ENCODE data around the gene GLT8D1.

Gene GLT8D1

DNA sequence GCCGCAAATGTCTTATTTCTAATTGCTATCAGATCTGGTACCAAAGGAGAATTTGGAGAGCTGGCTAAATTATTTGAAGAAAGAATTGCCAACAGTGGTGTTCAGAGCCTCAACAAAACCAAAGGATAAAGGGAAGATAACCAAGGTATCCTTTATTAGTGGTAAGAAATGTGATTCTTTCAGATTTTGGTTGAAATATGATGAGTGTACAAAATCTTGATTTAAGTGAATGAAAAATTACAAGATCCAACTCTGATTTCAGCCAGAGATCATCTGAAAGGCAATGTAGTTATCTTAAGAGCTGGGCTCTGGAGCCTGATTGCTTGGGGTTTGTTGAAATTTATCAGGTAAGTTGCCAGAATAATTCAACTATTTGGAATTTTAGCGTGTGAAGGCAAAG, 15.0 kb downstream of the GLT8D1 start:
- Histone ChIP-seq H3K9me3 (ENCODE audit: insufficient read depth, low read length) (no peaks in the 10 kb centered on the region), H2AFZ (ENCODE audit: low read depth, low read length) (no peak overlapping the region), H3K27me3 (ENCODE audit: low read depth, low read length) (no peaks in the 10 kb centered on the region), H3K4me2 (ENCODE audit: low read length) (no peak overlapping the region), H3K27ac (ENCODE audit: low read length) (no peak overlapping the region), H4K20me1 (ENCODE audit: insufficient read depth, low read length) (peaks cover 34% of the 10 kb centered on the region), H3K4me3 (ENCODE audit: low read length) (no peak overlapping the region), H3K4me1 (ENCODE audit: low read length) (peaks cover 41% of the 10 kb centered on the region), H3K9ac (ENCODE audit: low read length) (no peak overlapping the region), H3K36me3 (replicated peaks; ENCODE audit: low read depth, low read length) (peaks cover 87% of the 10 kb centered on the region), H3K79me2 (ENCODE audit: low read length) (peaks cover 71% of the 10 kb centered on the region)
- no peak for TF ChIP-seq EZH2phosphoT487 (IDR thresholded peaks at IDR 0.05; ENCODE audit: low read depth)
- TF ChIP-seq, protein P1, sequence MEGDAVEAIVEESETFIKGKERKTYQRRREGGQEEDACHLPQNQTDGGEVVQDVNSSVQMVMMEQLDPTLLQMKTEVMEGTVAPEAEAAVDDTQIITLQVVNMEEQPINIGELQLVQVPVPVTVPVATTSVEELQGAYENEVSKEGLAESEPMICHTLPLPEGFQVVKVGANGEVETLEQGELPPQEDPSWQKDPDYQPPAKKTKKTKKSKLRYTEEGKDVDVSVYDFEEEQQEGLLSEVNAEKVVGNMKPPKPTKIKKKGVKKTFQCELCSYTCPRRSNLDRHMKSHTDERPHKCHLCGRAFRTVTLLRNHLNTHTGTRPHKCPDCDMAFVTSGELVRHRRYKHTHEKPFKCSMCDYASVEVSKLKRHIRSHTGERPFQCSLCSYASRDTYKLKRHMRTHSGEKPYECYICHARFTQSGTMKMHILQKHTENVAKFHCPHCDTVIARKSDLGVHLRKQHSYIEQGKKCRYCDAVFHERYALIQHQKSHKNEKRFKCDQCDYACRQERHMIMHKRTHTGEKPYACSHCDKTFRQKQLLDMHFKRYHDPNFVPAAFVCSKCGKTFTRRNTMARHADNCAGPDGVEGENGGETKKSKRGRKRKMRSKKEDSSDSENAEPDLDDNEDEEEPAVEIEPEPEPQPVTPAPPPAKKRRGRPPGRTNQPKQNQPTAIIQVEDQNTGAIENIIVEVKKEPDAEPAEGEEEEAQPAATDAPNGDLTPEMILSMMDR (IDR thresholded peaks at IDR 0.05; ENCODE audit: low read depth, low read length), result no peak

DNA sequence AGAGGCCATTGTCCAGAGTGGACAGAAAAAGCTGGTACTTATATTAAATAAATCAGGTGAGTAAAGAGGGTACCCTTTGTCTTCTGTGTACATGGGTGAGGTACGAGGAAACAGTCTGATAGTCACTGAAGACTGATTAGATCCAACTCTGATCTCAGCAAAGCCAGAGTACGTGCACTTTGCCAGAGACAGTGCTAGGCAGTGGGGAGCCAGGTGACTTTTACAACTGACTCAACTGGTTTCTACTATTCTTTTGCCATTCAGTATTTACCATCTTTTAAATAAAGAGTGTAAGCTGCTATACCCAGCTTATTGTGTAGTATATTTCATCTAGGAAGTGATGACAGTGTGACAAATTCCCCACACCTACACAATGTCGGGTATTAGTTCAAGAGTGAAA, 16.4 kb downstream of the GLT8D1 start:
- Histone ChIP-seq H3K79me2 (ENCODE audit: low read length) (peaks cover 84% of the 10 kb centered on the region), H3K9ac (ENCODE audit: low read length) (no peak overlapping the region)

DNA sequence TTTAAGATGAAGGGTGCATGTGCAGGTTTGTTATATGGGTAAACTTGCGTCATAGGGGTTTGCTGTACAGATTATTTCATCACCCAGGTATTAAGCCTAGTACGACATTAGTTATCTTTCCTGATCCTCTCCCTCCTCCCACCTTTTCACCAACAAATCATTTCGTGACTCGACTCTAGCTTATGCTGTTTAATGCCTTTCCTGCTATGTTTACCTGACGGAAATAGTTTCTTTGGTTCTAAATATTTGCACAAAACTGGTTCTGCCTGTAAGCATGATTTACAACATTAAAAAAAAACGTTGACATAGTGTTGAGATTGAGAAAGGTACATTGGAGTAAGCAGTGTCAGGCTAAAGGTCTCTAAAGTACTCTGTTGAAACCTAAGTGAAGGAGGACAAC, 17.3 kb downstream of the GLT8D1 start:
- no peak overlapping the region for H3K9ac ChIP-seq (ENCODE audit: low read length)
- H3K4me1 ChIP-seq (ENCODE audit: low read length), result peaks cover 41% of the 10 kb centered on the region
- TF ChIP-seq, protein P1 (IDR thresholded peaks at IDR 0.05; ENCODE audit: low read depth, low read length), result no peak
- no peak for TF ChIP-seq EZH2phosphoT487 (IDR thresholded peaks at IDR 0.05; ENCODE audit: low read depth)
- no peaks in the 10 kb centered on the region for H3K27me3 ChIP-seq (ENCODE audit: low read depth, low read length)
- peaks cover 19% of the 10 kb centered on the region for H4K20me1 ChIP-seq (ENCODE audit: insufficient read depth, low read length)
- H3K4me2 ChIP-seq (ENCODE audit: low read length), result no peak overlapping the region
- no peak overlapping the region for H3K4me3 ChIP-seq (ENCODE audit: low read length)
- no peaks in the 10 kb centered on the region for H3K9me3 ChIP-seq (ENCODE audit: insufficient read depth, low read length)
- H3K36me3 ChIP-seq (replicated peaks; ENCODE audit: low read depth, low read length), result peaks cover 66% of the 10 kb centered on the region
- H3K27ac ChIP-seq (ENCODE audit: low read length), result no peak overlapping the region
- no peak overlapping the region for H2AFZ ChIP-seq (ENCODE audit: low read depth, low read length)
- H3K79me2 ChIP-seq (ENCODE audit: low read length), result peaks cover 92% of the 10 kb centered on the region

More for the DNA sequence above, 16.4 kb downstream of the GLT8D1 start:
- Histone ChIP-seq H2AFZ (ENCODE audit: low read depth, low read length) (no peak overlapping the region), H3K36me3 (replicated peaks; ENCODE audit: low read depth, low read length) (peaks cover 74% of the 10 kb centered on the region), H3K4me1 (ENCODE audit: low read length) (peaks cover 36% of the 10 kb centered on the region), H3K4me2 (ENCODE audit: low read length) (no peak overlapping the region), H4K20me1 (ENCODE audit: insufficient read depth, low read length) (peaks cover 26% of the 10 kb centered on the region), H3K4me3 (ENCODE audit: low read length) (no peak overlapping the region), H3K9me3 (ENCODE audit: insufficient read depth, low read length) (no peaks in the 10 kb centered on the region), H3K27ac (ENCODE audit: low read length) (no peak overlapping the region; the same call in 1 of the 2 replicates), H3K27me3 (ENCODE audit: low read depth, low read length) (no peaks in the 10 kb centered on the region)
- TF ChIP-seq, protein P1 (IDR thresholded peaks at IDR 0.05; ENCODE audit: low read depth, low read length), result no peak
- TF ChIP-seq EZH2phosphoT487 (IDR thresholded peaks at IDR 0.05; ENCODE audit: low read depth), result no peak

DNA sequence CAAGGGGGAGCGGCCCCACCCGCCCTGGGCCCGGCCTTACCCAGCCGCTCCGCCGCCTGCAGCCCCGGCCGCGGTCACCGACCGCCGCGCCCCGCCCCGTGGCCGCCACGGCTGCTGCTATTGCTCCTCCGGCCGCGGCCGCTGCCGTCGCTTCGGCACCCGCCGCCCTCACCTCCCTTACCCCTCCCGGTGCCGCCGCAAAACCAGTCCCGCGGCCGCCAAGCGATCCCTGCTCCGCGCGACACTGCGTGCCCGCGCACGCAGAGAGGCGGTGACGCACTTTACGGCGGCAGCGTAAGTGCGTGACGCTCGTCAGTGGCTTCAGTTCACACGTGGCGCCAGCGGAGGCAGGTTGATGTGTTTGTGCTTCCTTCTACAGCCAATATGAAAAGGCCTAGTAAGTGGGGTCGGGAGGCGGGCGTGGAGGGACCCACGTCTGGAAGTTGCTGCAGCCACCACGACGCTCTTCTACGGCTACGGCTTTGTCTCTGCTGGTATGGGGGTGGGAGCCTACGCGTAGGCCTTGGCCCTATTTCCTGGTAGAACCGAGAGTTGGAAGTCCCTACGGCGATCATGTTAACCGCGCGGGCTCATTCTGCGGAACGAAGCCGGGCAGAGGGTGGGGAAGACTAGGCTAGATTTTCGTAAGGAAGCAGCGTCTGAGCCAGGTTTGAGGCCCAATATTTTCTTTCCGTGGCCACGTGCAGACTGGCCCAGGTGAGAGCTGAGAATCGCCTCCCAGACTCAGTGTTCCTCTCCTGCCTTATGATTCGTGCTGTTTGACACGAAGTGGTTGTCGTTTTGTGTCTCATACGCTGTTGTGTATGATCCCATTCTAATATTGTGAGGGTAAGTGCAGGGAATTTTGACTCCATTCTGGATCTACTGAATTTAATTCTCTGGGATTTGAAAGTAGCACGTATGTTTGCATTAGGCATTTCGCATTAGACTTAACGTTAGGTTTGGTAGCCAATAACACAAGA, 19.6 kb downstream of the GLT8D1 start, which contains the start of the genes GNL3 and PBRM1:
TSS of gene GNL3 (plus strand) at position 324 of the 983 bp plus-strand sequence. CDS start at position 385, 61 bp downstream.
TSS of gene PBRM1 (minus strand) at position 205 of the 983 bp plus-strand sequence.
- Histone ChIP-seq H3K79me2 (ENCODE audit: low read length) (peaks cover 97% of the 10 kb centered on the region), H2AFZ (ENCODE audit: low read depth, low read length) (peak within 1 kb of the TSS; percentile 12; the same call in 1 of the 2 replicates), H3K27me3 (ENCODE audit: low read depth, low read length) (no peaks in the 10 kb centered on the region), H3K36me3 (replicated peaks; ENCODE audit: low read depth, low read length) (peaks cover 52% of the 10 kb centered on the region), H3K9ac (ENCODE audit: low read length) (peak within 1 kb of the TSS; percentile 97), H3K4me3 (ENCODE audit: low read length) (peak within 1 kb of the TSS; percentile 90), H3K4me1 (ENCODE audit: low read length) (peaks cover 59% of the 10 kb centered on the region), H3K9me3 (ENCODE audit: insufficient read depth, low read length) (no peaks in the 10 kb centered on the region), H4K20me1 (ENCODE audit: insufficient read depth, low read length) (0 out of 2 replicates have a peak, but pooled peaks cover 7% of the 10 kb centered on the region), H3K27ac (ENCODE audit: low read length) (peak within 1 kb of the TSS; percentile 80), H3K4me2 (ENCODE audit: low read length) (peak within 1 kb of the TSS; percentile 85)
- no peak for TF ChIP-seq EZH2phosphoT487 (IDR thresholded peaks at IDR 0.05; ENCODE audit: low read depth)
- TF ChIP-seq, protein P1 (IDR thresholded peaks at IDR 0.05; ENCODE audit: low read depth, low read length), result no peak

All from OCI-LY3 (cell line).